HepG2 (cell line): Measurements from ENCODE around the gene SLC35F1. TPM values are rescaled to one million over a fixed set of nuclear protein-coding genes. Genes with fewer than 3 reads are reported as not detected.

ENCODE experiments used
- ATAC-seq: fragments of 200-7000 bp; cut with Tn5 transposase; 3 replicates; pipeline ENCODE4 v1.9.1; 2020; ENCODE audit warnings: mild to moderate bottlenecking, moderate library complexity
- BruUV-seq: library from RNA; stranded (reverse); fragments of 400-500 nt; replicated peaks from 2 replicates; lab custom pipeline; 2021; lab: Mats Ljungman, UMichigan
- CTCF ChIA-PET: fragments of 300-600 bp; formaldehyde crosslinking; extraction: SDS; loops from one replicate; lab custom pipeline; 2021; ENCODE audit warnings: low total read pairs, inconsistent platforms, low intra/inter-chr PET ratio; lab: Yijun Ruan, JAX
- POLR2A ChIA-PET: fragments of 350-600 bp; sonication (Branson Sonifier 250); formaldehyde crosslinking; loops from one replicate; lab custom pipeline; 2020; ENCODE audit warnings: antibody characterized with exemption, inconsistent platforms; lab: Yijun Ruan, JAX
- DNase-seq: peaks from one replicate; pipeline ENCODE4 v3.0.0-alpha.2; 2015; ENCODE audit warnings: low spot score
- FAIRE-seq: peaks from 3 replicates; lab custom pipeline; 2011; peaks lifted over from hg19 to GRCh38; lab: Jason Lieb, UNC
- H2AFZ ChIP-seq: one replicate; pipeline ENCODE4 v1.6.1; 2011; ENCODE audit warnings: low read length, inconsistent platforms
- H3K27ac ChIP-seq: fragments of 300-600 bp; 3 replicates; pipeline ENCODE4 v1.8.0; 2011; ENCODE audit warnings: mixed run types, mild to moderate bottlenecking, mixed read lengths, low read length, inconsistent platforms; ENCODE audit not compliant: insufficient read depth; ENCODE audit errors: extremely low read length
- H3K27me3 ChIP-seq, 2 experiments: fragments of 200-600 bp in 1 of 2; 2 replicates in 1 of 2; 3 replicates in 1 of 2; pipeline versions ENCODE4 v1.6.0 to v1.8.0; 2011; ENCODE audit warnings: low read length in 2 of 2, mild to moderate bottlenecking in 2 of 2, moderate library complexity in 2 of 2, inconsistent platforms in 1 of 2; ENCODE audit not compliant: insufficient read depth in 2 of 2, control insufficient read depth in 1 of 2
- H3K36me3 ChIP-seq, 2 experiments: fragments of 200-600 bp in 1 of 2; replicated peaks in 1 of 2; 2 replicates in 1 of 2; 3 replicates in 1 of 2; pipeline versions ENCODE4 v1.5.1 to v1.8.0; 2011; ENCODE audit warnings: low read length in 2 of 2, inconsistent platforms in 1 of 2; ENCODE audit not compliant: insufficient read depth in 2 of 2, control insufficient read depth in 1 of 2
- H3K4me1 ChIP-seq: 2 replicates; pipeline ENCODE4 v1.5.1; 2012; ENCODE audit warnings: low read length, inconsistent platforms; ENCODE audit not compliant: insufficient read depth
- H3K4me2 ChIP-seq: 2 replicates; pipeline ENCODE4 v1.6.0; 2011; ENCODE audit warnings: low read depth, low read length, inconsistent platforms
- H3K4me3 ChIP-seq, 3 experiments: fragments of 200-600 bp in 1 of 3; sonication (generic), shearing (Covaris generic) in 1 of 3; replicated peaks in 1 of 3; 2 replicates each; pipeline ENCODE4 v1.5.1; 2011 to 2016; ENCODE audit warnings: low read length in 3 of 3, inconsistent platforms in 2 of 3, low read depth in 2 of 3, mild to moderate bottlenecking in 2 of 3, control low read depth in 1 of 3, mixed read lengths in 1 of 3; ENCODE audit not compliant: insufficient read depth in 1 of 3
- H3K79me2 ChIP-seq: one replicate; pipeline ENCODE4 v1.6.1; 2011; ENCODE audit warnings: low read length, inconsistent platforms; ENCODE audit not compliant: insufficient read depth
- H3K9ac ChIP-seq: 2 replicates; pipeline ENCODE4 v1.6.0; 2011; ENCODE audit warnings: mild to moderate bottlenecking, low read depth, low read length, inconsistent platforms; ENCODE audit not compliant: insufficient read depth
- H3K9me3 ChIP-seq: 2 replicates; pipeline ENCODE4 v1.5.1; 2012; ENCODE audit warnings: mild to moderate bottlenecking, low read length
- H4K20me1 ChIP-seq: 2 replicates; pipeline ENCODE4 v1.6.0; 2011; ENCODE audit warnings: inconsistent platforms, mild to moderate bottlenecking, low read length, moderate library complexity; ENCODE audit not compliant: insufficient read depth
- CHD4 ChIP-seq: fragments of 200-600 bp; sonication (generic); IDR thresholded peaks from 2 replicates; pipeline ENCODE4 v1.7.0; 2017; ENCODE audit warnings: mild to moderate bottlenecking, low read length, borderline replicate concordance
- FOXK2 ChIP-seq: fragments of 450-650 bp; IDR thresholded peaks from 2 replicates; pipeline ENCODE4 v1.6.1; 2016
- FOXO4 ChIP-seq: sonication (generic); formaldehyde crosslinking; conservative IDR thresholded peaks from 2 replicates; pipeline ENCODE4 v1.8.1; 2023; ENCODE audit warnings: missing genetic modification reagents
- HOXA5 ChIP-seq: sonication (generic); formaldehyde crosslinking; IDR thresholded peaks from 2 replicates; pipeline ENCODE4 v1.4.0; 2020; ENCODE audit warnings: missing genetic modification reagents
- MEIS2 ChIP-seq: sonication (generic); formaldehyde crosslinking; IDR thresholded peaks from 2 replicates; pipeline ENCODE4 v1.9.0; 2021; ENCODE audit warnings: mild to moderate bottlenecking, missing genetic modification reagents
- PHF5A ChIP-seq: IDR thresholded peaks from one replicate; pipeline ENCODE4 v1.6.1; 2018; ENCODE audit warnings: low read depth, missing genetic modification reagents; ENCODE audit not compliant: unreplicated experiment
- SMAD9 ChIP-seq: sonication (generic); formaldehyde crosslinking; IDR thresholded peaks from 2 replicates; pipeline ENCODE4 v1.5.1; 2020; ENCODE audit warnings: mild to moderate bottlenecking, missing genetic modification reagents
- ZNF44 ChIP-seq: sonication (generic); formaldehyde crosslinking; IDR thresholded peaks from 2 replicates; pipeline ENCODE4 v1.5.1; 2020; ENCODE audit warnings: mild to moderate bottlenecking, missing genetic modification reagents
- WGBS: methylation state at CpG from one replicate; pipeline ENCODE4 v1.1.6; 2017; ENCODE audit warnings: low lambda C conversion rate; 5-methylcytosine and 5-hydroxymethylcytosine counted together
- in situ Hi-C: cut with HindIII; loops from 2 replicates; pipeline ENCODE4 v1.10.0; 2017; ENCODE audit warnings: low pct_unique_long_range_greater_than_20kb; ENCODE audit not compliant: extremely low pct_ligation_motif_present
- intact Hi-C: fragments of 100-400 bp; cut with micrococcal nuclease; formaldehyde crosslinking; loops from one replicate; pipeline ENCODE4 v1.10.0; 2022; ENCODE audit not compliant: unreplicated experiment
- polyA plus RNA-seq, 8 experiments: library from polyadenylated mRNA; depleted of rRNA in 3 of 8; stranded (reverse) in 7 of 8; unstranded in 1 of 8; fragments of >200 nt; fragmentation: Illumina TruSeq in 4 of 8; extraction: Trizol in 4 of 8; gene quantifications; 2 replicates each; pipeline versions ENCODE4 v1.2.1 to v1.2.3, GENCODE V29; 2011 to 2016; ENCODE audit warnings: low read depth in 4 of 8, missing spikeins in 1 of 8, mixed read lengths in 1 of 8; ENCODE audit not compliant: insufficient read depth in 1 of 8
- total RNA-seq, 5 experiments: library from RNA; depleted of rRNA; stranded (reverse); fragments of >200 nt; fragmentation: Illumina TruSeq; extraction: Trizol; gene quantifications; 2 replicates each; pipeline ENCODE4 v1.2.3, GENCODE V29; 2016; ENCODE audit warnings: low read depth in 1 of 5
- TF ChIP-seq, protein P1 (sequence below): sonication (generic); formaldehyde crosslinking; IDR thresholded peaks from 2 replicates; pipeline ENCODE4 v1.4.0; 2020; ENCODE audit warnings: missing genetic modification reagents
- TF ChIP-seq, protein P2 (sequence below): sonication (generic); formaldehyde crosslinking; IDR thresholded peaks from 2 replicates; pipeline ENCODE4 v1.4.0; 2020; ENCODE audit warnings: missing genetic modification reagents, mild to moderate bottlenecking, borderline replicate concordance

The SLC35F1 gene
- total and polyA plus RNA-seq, 2 of the 13 experiments (the other 11 are each of a cell fraction or from before 2014, with no cell fraction given) = 0.01 TPM; not detected in 1

- in situ Hi-C loops = no loop called here
- ChIA-PET POLR2A (no interaction called here), CTCF (no interaction called here)
- Histone ChIP-seq H3K9ac (no peak overlapping the region), H4K20me1 (no peaks in the 10 kb centered on the region), H3K36me3 (no peaks in the 10 kb centered on the region), H3K4me2 (no peak overlapping the region), H3K4me1 (no peaks in the 10 kb centered on the region), H3K27ac (no peak overlapping the region), H3K9me3 (no peaks in the 10 kb centered on the region), H3K79me2 (no peaks in the 10 kb centered on the region), H3K4me3 (no peak overlapping the region), H2AFZ (no peak overlapping the region), H3K27me3 (no peaks in the 10 kb centered on the region)
- no peak for DNase-seq
- intact Hi-C loops = no loop called here
- WGBS = 0% methylated on average over 2 of the region's 2 CpGs
- ATAC-seq = no peak; the same call in 2 of the 3 replicates
- FAIRE-seq = no peak
- no TSS peak for BruUV-seq
- TF ChIP-seq ZNF44 (CRISPR knock-in tag) = no peak
- no peak for TF ChIP-seq PHF5A
- TF ChIP-seq FOXK2 = no peak
- TF ChIP-seq, protein P1, sequence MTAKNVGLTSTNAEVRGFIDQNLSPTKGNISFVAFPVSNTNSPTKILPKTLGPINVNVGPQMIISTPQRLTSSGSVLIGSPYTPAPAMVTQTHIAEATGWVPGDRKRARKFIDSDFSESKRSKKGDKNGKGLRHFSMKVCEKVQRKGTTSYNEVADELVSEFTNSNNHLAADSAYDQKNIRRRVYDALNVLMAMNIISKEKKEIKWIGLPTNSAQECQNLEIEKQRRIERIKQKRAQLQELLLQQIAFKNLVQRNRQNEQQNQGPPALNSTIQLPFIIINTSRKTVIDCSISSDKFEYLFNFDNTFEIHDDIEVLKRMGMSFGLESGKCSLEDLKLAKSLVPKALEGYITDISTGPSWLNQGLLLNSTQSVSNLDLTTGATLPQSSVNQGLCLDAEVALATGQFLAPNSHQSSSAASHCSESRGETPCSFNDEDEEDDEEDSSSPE (CRISPR knock-in tag) = no peak
- TF ChIP-seq HOXA5 = no peak
- TF ChIP-seq MEIS2 (CRISPR knock-in tag) = no peak
- no peak for TF ChIP-seq CHD4
- TF ChIP-seq FOXO4 = no peak
- TF ChIP-seq SMAD9 (CRISPR knock-in tag) = no peak
- TF ChIP-seq, protein P2, sequence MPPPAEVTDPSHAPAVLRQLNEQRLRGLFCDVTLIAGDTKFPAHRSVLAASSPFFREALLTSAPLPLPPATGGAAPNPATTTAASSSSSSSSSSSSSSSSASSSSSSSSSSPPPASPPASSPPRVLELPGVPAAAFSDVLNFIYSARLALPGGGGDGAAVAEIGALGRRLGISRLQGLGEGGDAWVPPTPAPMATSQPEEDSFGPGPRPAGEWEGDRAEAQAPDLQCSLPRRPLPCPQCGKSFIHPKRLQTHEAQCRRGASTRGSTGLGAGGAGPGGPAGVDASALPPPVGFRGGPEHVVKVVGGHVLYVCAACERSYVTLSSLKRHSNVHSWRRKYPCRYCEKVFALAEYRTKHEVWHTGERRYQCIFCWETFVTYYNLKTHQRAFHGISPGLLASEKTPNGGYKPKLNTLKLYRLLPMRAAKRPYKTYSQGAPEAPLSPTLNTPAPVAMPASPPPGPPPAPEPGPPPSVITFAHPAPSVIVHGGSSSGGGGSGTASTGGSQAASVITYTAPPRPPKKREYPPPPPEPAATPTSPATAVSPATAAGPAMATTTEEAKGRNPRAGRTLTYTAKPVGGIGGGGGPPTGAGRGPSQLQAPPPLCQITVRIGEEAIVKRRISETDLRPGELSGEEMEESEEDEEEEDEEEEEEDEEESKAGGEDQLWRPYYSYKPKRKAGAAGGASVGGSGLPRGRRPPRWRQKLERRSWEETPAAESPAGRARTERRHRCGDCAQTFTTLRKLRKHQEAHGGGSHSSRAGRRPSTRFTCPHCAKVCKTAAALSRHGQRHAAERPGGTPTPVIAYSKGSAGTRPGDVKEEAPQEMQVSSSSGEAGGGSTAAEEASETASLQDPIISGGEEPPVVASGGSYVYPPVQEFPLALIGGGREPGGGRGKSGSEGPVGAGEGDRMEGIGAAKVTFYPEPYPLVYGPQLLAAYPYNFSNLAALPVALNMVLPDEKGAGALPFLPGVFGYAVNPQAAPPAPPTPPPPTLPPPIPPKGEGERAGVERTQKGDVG (CRISPR knock-in tag) = no peak
These were observed 313.5 kb downstream of the SLC35F1 start for GRCh38 chr6:118220429-118221128.
